Trophoblast cell (in vitro differentiated cells and primary cell): ENCODE results near the gene PHB1.
"Not testable (repeated sequence)": the region's sequence is repeated elsewhere in the genome, so short reads cannot be mapped to it uniquely, and the experiment has no call there.

ENCODE experiments used
- DNase-seq, 2 donors: peaks; one replicate each; pipeline ENCODE4 v3.0.0-alpha.2; 2016
- H2AFZ ChIP-seq: 2 replicates; pipeline ENCODE4 v1.6.1; 2013; ENCODE audit warnings: low read length, moderate library complexity, mild to moderate bottlenecking; ENCODE audit not compliant: insufficient read depth, poor library complexity
- H2AK5ac ChIP-seq: 2 replicates; pipeline ENCODE4 v1.6.1; 2013; ENCODE audit warnings: mild to moderate bottlenecking, low read length
- H2BK120ac ChIP-seq: 2 replicates; pipeline ENCODE4 v1.6.1; 2013; ENCODE audit warnings: low read length, mild to moderate bottlenecking, moderate library complexity; ENCODE audit not compliant: insufficient read depth, poor library complexity
- H2BK12ac ChIP-seq: 2 replicates; pipeline ENCODE4 v1.6.1; 2013; ENCODE audit warnings: mild to moderate bottlenecking, low read length, moderate library complexity
- H2BK5ac ChIP-seq: 2 replicates; pipeline ENCODE4 v1.6.1; 2013; ENCODE audit warnings: low read length, low read depth, moderate library complexity, mild to moderate bottlenecking; ENCODE audit not compliant: poor library complexity
- H3K14ac ChIP-seq: 2 replicates; pipeline ENCODE4 v1.6.1; 2013; ENCODE audit warnings: mild to moderate bottlenecking, low read length
- H3K18ac ChIP-seq: 2 replicates; pipeline ENCODE4 v1.6.1; 2013; ENCODE audit warnings: mild to moderate bottlenecking, low read length
- H3K23ac ChIP-seq: 2 replicates; pipeline ENCODE4 v1.6.1; 2013; ENCODE audit warnings: low read length
- H3K27ac ChIP-seq: 2 replicates; pipeline ENCODE4 v1.5.1; 2013; ENCODE audit warnings: low read depth, mild to moderate bottlenecking, inconsistent platforms, low read length, moderate library complexity
- H3K27me3 ChIP-seq: 2 replicates; pipeline ENCODE4 v1.6.1; 2013; ENCODE audit warnings: inconsistent platforms, mild to moderate bottlenecking, low read length, moderate library complexity; ENCODE audit not compliant: insufficient read depth
- H3K36me3 ChIP-seq, 2 experiments: 1 replicate in 1 of 2; 2 replicates in 1 of 2; pipeline ENCODE4 v1.6.1; 2013; ENCODE audit warnings: low read length in 2 of 2, mild to moderate bottlenecking in 2 of 2, moderate library complexity in 1 of 2; ENCODE audit not compliant: insufficient read depth in 2 of 2, control insufficient read depth in 1 of 2
- H3K4ac ChIP-seq: 2 replicates; pipeline ENCODE4 v1.6.1; 2013; ENCODE audit warnings: low read depth, mild to moderate bottlenecking, low read length, moderate library complexity
- H3K4me1 ChIP-seq, 2 experiments: 1 replicate in 1 of 2; 2 replicates in 1 of 2; pipeline ENCODE4 v1.6.1; 2013; ENCODE audit warnings: low read length in 2 of 2, mild to moderate bottlenecking in 2 of 2, moderate library complexity in 1 of 2; ENCODE audit not compliant: insufficient read depth in 2 of 2, control insufficient read depth in 1 of 2
- H3K4me2 ChIP-seq: 2 replicates; pipeline ENCODE4 v1.6.1; 2013; ENCODE audit warnings: inconsistent platforms, mild to moderate bottlenecking, low read length, moderate library complexity
- H3K4me3 ChIP-seq: 2 replicates; pipeline ENCODE4 v1.5.1; 2013; ENCODE audit warnings: mild to moderate bottlenecking, low read depth, low read length, inconsistent platforms
- H3K79me1 ChIP-seq: one replicate; pipeline ENCODE4 v1.6.1; 2013; ENCODE audit warnings: low read length
- H3K79me2 ChIP-seq: 2 replicates; pipeline ENCODE4 v1.6.1; 2013; ENCODE audit warnings: low read length, mild to moderate bottlenecking; ENCODE audit not compliant: control insufficient read depth, insufficient read depth, poor library complexity
- H3K9ac ChIP-seq: 2 replicates; pipeline ENCODE4 v1.6.1; 2013; ENCODE audit warnings: mild to moderate bottlenecking, low read length
- H3K9me3 ChIP-seq: 2 replicates; pipeline ENCODE4 v1.6.1; 2013; ENCODE audit warnings: low read depth, mild to moderate bottlenecking, control low read depth, inconsistent platforms, low read length; ENCODE audit not compliant: insufficient read depth
- H4K12ac ChIP-seq: 2 replicates; pipeline ENCODE4 v1.6.1; 2013; ENCODE audit warnings: low read depth, mild to moderate bottlenecking, low read length, moderate library complexity
- H4K8ac ChIP-seq: 2 replicates; pipeline ENCODE4 v1.6.1; 2013; ENCODE audit warnings: low read depth, mild to moderate bottlenecking, low read length, moderate library complexity
- H4K91ac ChIP-seq: one replicate; pipeline ENCODE4 v1.6.1; 2013; ENCODE audit warnings: low read depth, mild to moderate bottlenecking, low read length, moderate library complexity
- WGBS: extraction: QIAGEN DNeasy Blood & Tissue Kit; methylation state at CpG from one replicate; pipeline ENCODE4 v1.1.7; 2013; ENCODE audit warnings: missing lambda C conversion rate; ENCODE audit not compliant: insufficient read length, insufficient coverage; ENCODE audit errors: extremely low coverage; 5-methylcytosine and 5-hydroxymethylcytosine counted together

The PHB1 gene

GRCh38 chr17:49431743-49432142 lies 17.1 kb upstream of the PHB1 start:
- WGBS = no CpG with 5 or more reads among the region's 8 CpGs
- Histone ChIP-seq H3K4ac (no peak overlapping the region), H4K8ac (no peak overlapping the region), H3K9me3 (no peaks in the 10 kb centered on the region), H3K23ac (no peak overlapping the region), H3K36me3 (no peaks in the 10 kb centered on the region), H3K4me1 (no peaks in the 10 kb centered on the region), H2AK5ac (no peak overlapping the region), H2BK5ac (no peak overlapping the region), H2AFZ (no peak overlapping the region), H3K79me2 (no peaks in the 10 kb centered on the region), H4K12ac (no peak overlapping the region), H3K4me3 (no peak overlapping the region), H3K27me3 (no peaks in the 10 kb centered on the region), H3K14ac (no peak overlapping the region), H3K27ac (no peak overlapping the region), H3K18ac (no peak overlapping the region), H2BK12ac (no peak overlapping the region), H3K79me1 (no peaks in the 10 kb centered on the region), H3K4me2 (no peak overlapping the region), H3K9ac (no peak overlapping the region), H4K91ac (no peak overlapping the region), H2BK120ac (no peak overlapping the region)
- DNase-seq = no peak

- Histone ChIP-seq H3K4ac (no peak overlapping the region), H3K9ac (no peak overlapping the region), H3K27me3 (no peaks in the 10 kb centered on the region), H3K4me1 (no peaks in the 10 kb centered on the region), H3K14ac (no peak overlapping the region), H3K4me3 (no peak overlapping the region), H3K18ac (no peak overlapping the region), H2BK120ac (no peak overlapping the region), H2BK12ac (no peak overlapping the region), H2AFZ (no peak overlapping the region), H3K79me2 (no peaks in the 10 kb centered on the region), H4K8ac (no peak overlapping the region), H4K91ac (no peak overlapping the region), H4K12ac (no peak overlapping the region), H3K79me1 (no peaks in the 10 kb centered on the region), H2BK5ac (no peak overlapping the region), H3K4me2 (no peak overlapping the region), H3K27ac (no peak overlapping the region), H3K9me3 (peaks cover 3% of the 10 kb centered on the region), H3K36me3 (no peaks in the 10 kb centered on the region), H2AK5ac (no peak overlapping the region), H3K23ac (no peak overlapping the region)
- no peak for DNase-seq
These were observed 10.3 kb upstream of the PHB1 start for GRCh38 chr17:49425004-49425286.

- H4K12ac ChIP-seq, H3K4me3 ChIP-seq, H3K27me3 ChIP-seq, H2AK5ac ChIP-seq, H3K36me3 ChIP-seq, H3K4ac ChIP-seq, H2AFZ ChIP-seq, H3K9me3 ChIP-seq, H3K14ac ChIP-seq, H3K9ac ChIP-seq, H3K18ac ChIP-seq, H3K79me2 ChIP-seq, H3K79me1 ChIP-seq, H3K23ac ChIP-seq, H3K4me2 ChIP-seq, H4K91ac ChIP-seq, H2BK12ac ChIP-seq, H3K4me1 ChIP-seq, H2BK120ac ChIP-seq, DNase-seq, H2BK5ac ChIP-seq, H3K27ac ChIP-seq, H4K8ac ChIP-seq: not testable (repeated sequence)
- WGBS = no CpG with 5 or more reads among the region's 16 CpGs
These were observed 9.8 kb upstream of the PHB1 start for GRCh38 chr17:49424276-49425003.

- no peak overlapping the region for H2AFZ ChIP-seq
- H2BK5ac ChIP-seq = no peak overlapping the region
These were observed 8.0 kb upstream of the PHB1 start for GRCh38 chr17:49422714-49423113.

More at GRCh38 chr17:49422714-49423113, 8.0 kb upstream of the PHB1 start:
- Histone ChIP-seq H2BK120ac (no peak overlapping the region), H3K9ac (no peak overlapping the region), H3K18ac (no peak overlapping the region), H4K12ac (no peak overlapping the region), H3K23ac (no peak overlapping the region), H3K4me1 (no peaks in the 10 kb centered on the region), H3K27me3 (no peaks in the 10 kb centered on the region), H3K36me3 (no peaks in the 10 kb centered on the region), H3K9me3 (peaks cover 6% of the 10 kb centered on the region), H3K79me2 (no peaks in the 10 kb centered on the region), H4K91ac (no peak overlapping the region), H2AK5ac (no peak overlapping the region), H3K27ac (no peak overlapping the region), H2BK12ac (no peak overlapping the region), H3K79me1 (no peaks in the 10 kb centered on the region), H4K8ac (no peak overlapping the region), H3K4ac (no peak overlapping the region), H3K4me2 (no peak overlapping the region), H3K14ac (no peak overlapping the region), H3K4me3 (no peak overlapping the region)
- no peak for DNase-seq
- WGBS = no CpG with 5 or more reads among the region's 1 CpG
